Astrocyte (in vitro differentiated cells and primary cell): ENCODE measurements around the gene SENP2. TPM values are rescaled to one million over a fixed set of nuclear protein-coding genes. Genes with fewer than 3 reads are reported as not detected.
"Not testable (repeated sequence)": the region's sequence is repeated elsewhere in the genome, so short reads cannot be mapped to it uniquely, and the experiment has no call there.

Experiments used
- DNase-seq: peaks from one replicate; pipeline ENCODE4 v3.0.0-alpha.2; 2010; ENCODE audit warnings: low read depth
- FAIRE-seq: peaks from 2 replicates; lab custom pipeline; 2011; peaks lifted over from hg19 to GRCh38; lab: Jason Lieb, UNC
- H2AFZ ChIP-seq: 2 replicates; pipeline ENCODE4 v1.6.0; 2012; ENCODE audit warnings: low read depth, low read length, inconsistent platforms
- H3K27ac ChIP-seq: 2 replicates; pipeline ENCODE4 v1.5.1; 2011; ENCODE audit warnings: low read depth, low read length, inconsistent platforms
- H3K27me3 ChIP-seq: 2 replicates; pipeline ENCODE4 v1.6.0; 2011; ENCODE audit warnings: low read length, inconsistent platforms; ENCODE audit not compliant: insufficient read depth
- H3K36me3 ChIP-seq: 2 replicates; pipeline ENCODE4 v1.5.1; 2011; ENCODE audit warnings: low read length, inconsistent platforms; ENCODE audit not compliant: insufficient read depth
- H3K4me1 ChIP-seq: 2 replicates; pipeline ENCODE4 v1.5.1; 2011; ENCODE audit warnings: low read length, inconsistent platforms; ENCODE audit not compliant: insufficient read depth
- H3K4me2 ChIP-seq: 2 replicates; pipeline ENCODE4 v1.6.0; 2012; ENCODE audit warnings: low read length, inconsistent platforms
- H3K4me3 ChIP-seq: 2 replicates; pipeline ENCODE4 v1.5.1; 2011; ENCODE audit warnings: low read depth, mild to moderate bottlenecking, low read length, inconsistent platforms; ENCODE audit not compliant: insufficient read depth
- H3K79me2 ChIP-seq: 2 replicates; pipeline ENCODE4 v1.6.0; 2012; ENCODE audit warnings: mild to moderate bottlenecking, low read length, inconsistent platforms; ENCODE audit not compliant: insufficient read depth
- H3K9ac ChIP-seq: 2 replicates; pipeline ENCODE4 v1.6.0; 2012; ENCODE audit warnings: mild to moderate bottlenecking, low read length, inconsistent platforms
- H3K9me3 ChIP-seq: 2 replicates; pipeline ENCODE4 v1.5.1; 2012; ENCODE audit warnings: low read depth, mild to moderate bottlenecking, low read length, inconsistent platforms; ENCODE audit not compliant: insufficient read depth
- H4K20me1 ChIP-seq: 2 replicates; pipeline ENCODE4 v1.6.0; 2012; ENCODE audit warnings: low read length, inconsistent platforms; ENCODE audit not compliant: insufficient read depth
- H3K27ac Mint-ChIP-seq: one replicate; pipeline ENCODE4 v1.8.0; 2021; ENCODE audit warnings: mild to moderate bottlenecking, mixed read lengths; ENCODE audit not compliant: unreplicated experiment
- H3K27me3 Mint-ChIP-seq: one replicate; pipeline ENCODE4 v1.8.0; 2021; ENCODE audit warnings: low read depth, mixed read lengths; ENCODE audit not compliant: unreplicated experiment
- H3K36me3 Mint-ChIP-seq: one replicate; pipeline ENCODE4 v1.8.0; 2021; ENCODE audit warnings: low read depth, mixed read lengths; ENCODE audit not compliant: unreplicated experiment
- H3K4me1 Mint-ChIP-seq: one replicate; pipeline ENCODE4 v1.8.0; 2021; ENCODE audit warnings: low read depth, mixed read lengths; ENCODE audit not compliant: unreplicated experiment
- H3K4me3 Mint-ChIP-seq: one replicate; pipeline ENCODE4 v1.8.0; 2021; ENCODE audit warnings: mild to moderate bottlenecking, moderate library complexity, mixed read lengths; ENCODE audit not compliant: unreplicated experiment
- H3K9me3 Mint-ChIP-seq: one replicate; pipeline ENCODE4 v1.8.0; 2021; ENCODE audit warnings: mild to moderate bottlenecking, mixed read lengths; ENCODE audit not compliant: unreplicated experiment
- CTCF ChIP-seq: IDR thresholded peaks from 2 replicates; pipeline ENCODE4 v1.5.1; 2011; ENCODE audit warnings: low read depth, mild to moderate bottlenecking, inconsistent platforms, low read length, moderate library complexity; ENCODE audit not compliant: insufficient read depth
- EZH2 ChIP-seq: IDR thresholded peaks from 2 replicates; pipeline ENCODE4 v1.6.1; 2012; ENCODE audit warnings: mild to moderate bottlenecking, low read length, inconsistent platforms; ENCODE audit not compliant: insufficient read depth
- total RNA-seq: library from RNA; stranded (reverse); gene quantifications from 2 replicates; pipeline ENCODE4 v1.2.1, GENCODE V29; 2021

The SENP2 gene
- total RNA-seq, 1 donor from 2014 or later = 44.1 TPM

GRCh38 chr3:185561958-185562357, 24.1 kb upstream of the SENP2 start:
- H3K79me2 ChIP-seq = no peaks in the 10 kb centered on the region
- TF ChIP-seq CTCF (no peak), EZH2 (no peak)
- no peaks in the 10 kb centered on the region for H4K20me1 ChIP-seq
- H3K4me1 ChIP-seq = peaks cover 11% of the 10 kb centered on the region
- peaks cover 3% of the 10 kb centered on the region for H3K27me3 ChIP-seq
- H3K4me1 Mint-ChIP-seq = peaks cover 9% of the 10 kb centered on the region
- H3K9ac ChIP-seq = no peak overlapping the region
- H2AFZ ChIP-seq = no peak overlapping the region
- FAIRE-seq (no peak), DNase-seq (no peak)
- no peaks in the 10 kb centered on the region for H3K9me3 Mint-ChIP-seq
- no peak overlapping the region for H3K4me3 ChIP-seq
- H3K36me3 Mint-ChIP-seq = no peaks in the 10 kb centered on the region
- H3K27me3 Mint-ChIP-seq = no peaks in the 10 kb centered on the region
- peak overlapping the region; percentile 44 for H3K27ac Mint-ChIP-seq
- no peak overlapping the region for H3K4me3 Mint-ChIP-seq
- no peaks in the 10 kb centered on the region for H3K9me3 ChIP-seq
- H3K36me3 ChIP-seq = no peaks in the 10 kb centered on the region
- no peak overlapping the region for H3K27ac ChIP-seq
- H3K4me2 ChIP-seq = no peak overlapping the region

GRCh38 chr3:185572183-185572582, 13.9 kb upstream of the SENP2 start:
- Mint-ChIP-seq H3K4me3 (no peak overlapping the region), H3K27me3 (no peaks in the 10 kb centered on the region), H3K36me3 (peaks cover 5% of the 10 kb centered on the region), H3K9me3 (peaks cover 14% of the 10 kb centered on the region), H3K27ac (no peak overlapping the region), H3K4me1 (no peaks in the 10 kb centered on the region)
- no peak for TF ChIP-seq EZH2
- TF ChIP-seq CTCF = no peak
- H3K4me2 ChIP-seq = no peak overlapping the region
- FAIRE-seq (no peak), DNase-seq (no peak)
- no peaks in the 10 kb centered on the region for H3K36me3 ChIP-seq
- no peak overlapping the region for H3K9ac ChIP-seq
- H3K9me3 ChIP-seq = peaks cover 9% of the 10 kb centered on the region
- H3K79me2 ChIP-seq = no peaks in the 10 kb centered on the region
- H3K27me3 ChIP-seq = no peaks in the 10 kb centered on the region
- H4K20me1 ChIP-seq = no peaks in the 10 kb centered on the region
- H2AFZ ChIP-seq = no peak overlapping the region
- no peak overlapping the region for H3K4me3 ChIP-seq
- H3K4me1 ChIP-seq = no peaks in the 10 kb centered on the region
- no peak overlapping the region for H3K27ac ChIP-seq

GRCh38 chr3:185575108-185575869, 10.8 kb upstream of the SENP2 start:
- not testable (repeated sequence) for H3K4me3 ChIP-seq, H3K27me3 Mint-ChIP-seq, H3K9ac ChIP-seq, H3K79me2 ChIP-seq, H3K4me2 ChIP-seq, H3K27me3 ChIP-seq, H3K36me3 ChIP-seq, H3K4me1 ChIP-seq, H3K36me3 Mint-ChIP-seq, H3K9me3 ChIP-seq, H2AFZ ChIP-seq, H3K4me3 Mint-ChIP-seq, H3K27ac ChIP-seq, H3K4me1 Mint-ChIP-seq, H4K20me1 ChIP-seq, H3K27ac Mint-ChIP-seq
- peak; percentile 26 for TF ChIP-seq CTCF
- peak; percentile 4 for DNase-seq
- peaks cover 14% of the 10 kb centered on the region for H3K9me3 Mint-ChIP-seq
- peak; percentile 13 for FAIRE-seq
